HG03039 (cell line): Measurements from ENCODE around the gene NAV2.

Source experiments
- ATAC-seq: cut with Tn5 transposase; IDR thresholded peaks from one replicate; pipeline ENCODE4 v1.9.1; 2021; ENCODE audit warnings: mild to moderate bottlenecking, moderate library complexity; ENCODE audit not compliant: unreplicated experiment

NAV2 gene

DNA sequence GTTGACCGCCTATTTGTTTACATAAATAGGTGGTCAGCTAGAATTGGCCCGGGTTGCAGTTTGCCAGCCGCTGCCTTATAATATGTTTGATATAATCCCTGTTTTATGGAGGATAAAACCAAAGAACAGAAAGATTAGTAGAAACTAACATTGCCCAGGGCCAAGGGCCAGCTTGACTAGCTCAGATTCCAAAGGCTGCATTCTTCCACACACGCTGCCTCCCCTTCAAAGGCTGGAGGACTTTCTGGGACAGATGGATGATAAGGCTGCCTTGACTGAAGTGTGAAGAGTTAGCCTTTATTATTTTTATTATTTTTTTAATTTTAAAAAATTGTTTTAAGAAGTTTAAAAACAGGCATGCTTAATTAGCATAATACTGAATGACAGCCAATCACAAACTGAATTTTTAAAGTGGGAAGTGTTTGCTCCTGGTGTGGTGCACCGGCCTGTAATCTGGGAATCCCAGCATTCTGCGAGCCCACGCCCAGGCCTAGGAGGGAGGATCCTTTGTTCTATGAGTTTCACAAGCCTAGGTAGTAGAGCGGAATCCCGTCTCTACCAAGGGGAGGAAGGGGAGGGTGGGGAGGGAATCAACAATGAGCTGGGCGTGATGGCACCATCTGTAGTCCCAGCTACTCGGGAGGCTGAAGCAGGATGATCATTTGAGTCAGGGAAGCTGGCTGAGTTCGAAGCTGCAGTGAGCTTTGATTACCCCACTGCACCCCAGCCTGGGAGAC, 114.9 kb downstream of the NAV2 start:
- no peak for ATAC-seq

DNA sequence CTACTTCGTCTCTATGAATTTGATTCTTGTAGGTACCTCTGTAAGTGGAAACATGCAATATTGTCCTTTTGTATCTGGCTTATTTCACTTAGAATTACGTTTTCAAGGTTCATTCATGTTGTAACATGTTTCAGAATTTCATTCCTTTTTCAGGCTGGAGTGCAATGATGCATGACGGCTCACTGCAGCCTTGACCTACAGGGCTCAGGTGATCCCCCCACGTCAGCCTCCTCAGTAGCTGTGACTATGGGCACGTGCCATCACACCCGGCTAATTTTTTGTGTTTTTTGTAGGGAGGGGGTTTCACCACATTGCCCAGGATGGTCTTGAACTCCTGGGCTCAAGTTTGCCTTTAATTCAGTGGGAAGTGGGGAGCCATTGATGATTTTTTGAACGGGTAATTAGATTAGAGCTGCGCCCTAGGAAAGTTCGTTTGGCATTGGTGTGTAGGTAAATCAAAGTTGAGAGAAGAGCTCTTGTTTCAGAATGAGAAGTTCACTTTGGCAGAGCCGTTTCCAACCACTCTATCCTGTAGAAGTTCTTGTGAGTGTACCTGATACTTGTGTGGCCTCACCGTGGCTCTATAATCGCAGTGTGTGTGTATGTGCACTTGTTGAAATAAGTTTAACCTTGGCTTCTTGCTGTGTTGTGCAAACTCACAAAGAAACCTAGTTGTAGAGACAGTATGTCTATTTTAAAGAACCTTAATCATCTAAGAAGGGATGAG, 115.9 kb downstream of the NAV2 start:
- ATAC-seq: no peak

DNA sequence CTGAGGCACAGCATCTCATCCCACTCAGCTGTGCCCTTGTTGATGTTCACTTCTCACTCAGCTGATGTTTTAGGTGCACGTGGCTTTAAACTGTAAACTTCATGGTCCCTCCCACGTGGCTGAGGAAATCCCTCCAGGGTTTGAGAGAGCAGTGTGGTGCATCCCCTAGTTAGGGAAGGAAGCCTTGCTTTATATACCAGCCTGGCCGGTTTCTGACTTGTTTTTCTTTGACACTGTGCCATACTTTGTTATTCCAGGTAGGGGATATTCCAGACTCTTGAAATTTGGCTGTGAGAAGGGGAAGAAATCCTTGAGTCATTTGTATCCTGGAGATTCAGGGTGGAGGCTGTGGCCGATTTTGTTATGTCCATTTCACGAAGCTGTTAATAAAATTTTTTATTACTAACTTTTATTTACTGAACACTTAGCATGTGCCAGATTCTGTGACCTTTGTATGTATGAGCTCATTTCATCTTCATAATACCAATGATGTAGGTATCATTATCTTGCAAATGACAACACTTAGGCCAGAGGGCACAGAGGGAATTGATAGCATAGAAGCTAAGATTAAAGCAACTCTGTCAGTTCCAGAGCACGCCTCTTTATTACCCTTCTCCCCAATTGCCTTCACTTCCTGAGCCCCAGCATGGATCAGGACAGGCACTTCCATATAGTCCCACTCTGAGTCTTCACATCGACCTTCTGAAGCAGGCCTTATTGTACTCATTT, 116.6 kb downstream of the NAV2 start:
- ATAC-seq: no peak

DNA sequence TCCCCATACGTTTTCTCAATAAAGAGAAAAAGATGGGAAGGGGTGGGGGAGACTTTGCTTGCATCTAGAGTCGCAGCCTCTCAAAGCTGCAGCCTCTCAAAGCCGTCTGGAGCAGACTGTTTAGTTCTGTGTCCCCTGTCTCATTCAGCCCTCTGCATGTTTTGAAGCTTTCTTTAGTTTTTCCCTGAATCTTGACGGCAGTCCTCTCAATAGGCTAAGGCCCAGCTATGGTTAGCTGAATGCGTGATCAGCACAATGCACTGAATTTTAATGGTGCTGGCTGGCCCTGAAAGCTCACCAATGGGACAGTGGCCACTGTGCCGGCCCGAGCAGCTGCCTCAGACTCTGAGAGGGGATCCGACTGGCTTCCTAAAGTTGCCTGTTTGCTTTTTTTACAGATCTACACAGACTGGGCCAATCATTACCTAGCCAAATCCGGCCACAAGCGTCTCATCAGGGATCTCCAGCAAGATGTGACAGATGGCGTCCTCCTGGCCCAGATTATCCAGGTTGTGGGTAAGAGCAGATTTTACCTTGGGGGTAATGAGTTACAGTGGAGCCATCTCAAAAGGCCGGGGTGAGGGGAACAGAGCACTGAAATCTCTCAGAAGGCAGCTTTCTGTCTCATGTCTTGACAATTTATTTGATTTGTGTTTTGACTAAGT, 119.6 kb downstream of the NAV2 start:
- no peak for ATAC-seq

DNA sequence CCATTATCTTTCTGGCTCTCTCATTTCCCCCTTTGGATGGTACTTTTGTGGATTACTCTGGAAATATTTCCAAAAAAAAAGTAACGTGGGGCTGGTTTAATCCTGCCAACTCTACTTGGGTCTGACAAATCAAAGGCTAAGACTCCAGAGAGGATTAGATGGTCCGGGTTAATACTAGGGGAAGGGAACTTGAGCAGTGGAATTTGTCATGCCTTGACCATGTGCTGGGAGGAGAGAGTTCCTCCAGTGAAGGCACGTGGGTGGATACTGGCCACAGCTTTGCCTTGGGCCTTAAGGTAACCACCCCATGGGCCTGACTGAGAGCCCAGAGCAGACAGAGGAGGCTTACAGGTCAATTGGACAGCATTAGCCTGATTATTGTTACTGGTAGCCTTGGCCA, 120.3 kb downstream of the NAV2 start:
- ATAC-seq: no peak

DNA sequence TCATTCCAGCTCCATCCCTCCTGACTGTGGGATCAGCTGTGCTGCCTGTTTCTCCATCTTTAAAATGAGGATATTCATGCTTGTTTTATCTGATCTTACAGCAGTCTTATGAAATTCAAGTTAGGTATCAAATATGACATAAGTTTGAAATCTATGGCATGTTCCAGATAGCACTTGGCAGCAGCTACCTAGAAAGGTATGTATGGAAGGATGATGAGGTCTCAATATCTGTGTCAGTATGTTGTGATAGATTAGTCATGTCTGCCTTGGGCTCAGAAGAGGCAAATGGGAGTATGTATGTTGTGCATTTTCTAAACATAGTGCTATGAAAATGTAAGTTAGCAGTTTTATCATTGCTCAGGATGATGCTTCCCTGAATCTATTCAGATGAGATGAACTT, 122.1 kb downstream of the NAV2 start:
- no peak for ATAC-seq

DNA sequence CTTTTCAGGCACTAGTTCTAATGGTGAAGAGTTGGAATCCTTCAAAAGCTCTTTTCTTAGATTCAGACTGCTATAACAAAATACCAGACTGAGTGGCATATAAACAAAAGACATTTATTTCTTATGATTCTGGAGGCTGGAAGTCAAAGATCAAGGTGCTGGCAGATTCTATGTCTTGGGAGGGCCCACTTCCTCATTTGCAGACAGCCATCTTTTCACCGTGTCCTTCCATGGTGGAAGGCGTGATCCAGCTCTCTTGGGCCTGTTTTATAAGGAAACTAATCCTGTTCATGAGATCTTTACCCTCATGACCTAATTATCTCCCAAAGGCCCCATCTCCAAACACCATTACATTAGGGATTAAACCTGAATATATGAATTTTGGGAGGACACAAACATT, 124.0 kb downstream of the NAV2 start:
- no peak for ATAC-seq

DNA sequence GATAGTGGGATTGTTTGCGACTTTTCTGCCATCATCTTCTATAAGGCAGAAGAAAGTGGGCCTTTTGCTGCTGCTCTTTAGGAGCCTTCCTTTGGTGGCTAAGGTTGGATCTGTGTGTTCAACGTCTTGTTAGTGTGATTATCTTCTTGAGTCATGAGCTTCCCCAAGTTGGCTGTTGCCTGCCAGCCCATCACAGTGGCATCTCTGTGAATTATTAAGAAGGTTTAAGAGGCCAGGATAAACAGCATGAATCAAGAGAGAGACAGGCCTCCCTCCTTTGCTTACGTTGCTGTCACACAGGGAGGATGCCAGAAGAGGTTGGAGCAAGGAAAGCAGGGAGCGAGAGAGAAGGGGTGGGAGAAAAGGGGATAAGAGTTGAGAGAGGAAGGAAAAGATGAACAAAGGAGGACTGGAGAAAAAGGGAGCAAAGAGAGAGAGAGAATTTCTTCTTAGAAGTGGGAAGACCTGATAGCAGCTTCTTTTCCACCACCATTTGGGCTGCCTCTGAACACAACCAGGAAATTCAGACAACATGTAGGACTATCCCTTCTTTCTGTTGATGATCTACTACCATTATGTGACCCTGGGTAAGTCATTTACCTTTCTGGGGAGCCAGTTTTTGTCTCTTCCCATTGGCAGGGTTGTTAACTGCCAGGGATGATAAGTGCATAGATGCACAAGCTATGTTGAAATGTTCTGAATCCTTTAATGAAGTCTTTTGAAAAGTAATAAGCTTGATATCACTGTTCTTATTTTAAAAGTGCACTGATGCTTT, 126.5 kb downstream of the NAV2 start:
- no peak for ATAC-seq

DNA sequence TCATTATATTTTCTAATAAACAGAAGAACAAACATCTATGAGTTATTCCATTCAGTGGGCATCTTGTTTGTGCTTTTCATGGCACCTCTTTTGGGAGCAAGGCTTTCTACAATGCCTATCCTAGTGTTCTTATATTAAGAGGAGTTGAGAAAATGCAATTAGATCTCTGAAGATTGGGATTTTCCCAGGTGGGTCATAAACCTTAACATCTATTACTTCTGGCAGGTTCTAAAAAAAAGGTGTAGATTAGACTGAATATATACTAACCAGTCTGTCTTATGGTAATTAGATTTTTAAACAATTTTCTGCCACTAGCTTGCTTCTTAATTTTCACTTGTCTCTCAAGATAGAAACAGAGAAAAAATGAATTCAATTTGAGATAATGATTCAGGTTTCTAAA, 128.3 kb downstream of the NAV2 start:
- no peak for ATAC-seq

DNA sequence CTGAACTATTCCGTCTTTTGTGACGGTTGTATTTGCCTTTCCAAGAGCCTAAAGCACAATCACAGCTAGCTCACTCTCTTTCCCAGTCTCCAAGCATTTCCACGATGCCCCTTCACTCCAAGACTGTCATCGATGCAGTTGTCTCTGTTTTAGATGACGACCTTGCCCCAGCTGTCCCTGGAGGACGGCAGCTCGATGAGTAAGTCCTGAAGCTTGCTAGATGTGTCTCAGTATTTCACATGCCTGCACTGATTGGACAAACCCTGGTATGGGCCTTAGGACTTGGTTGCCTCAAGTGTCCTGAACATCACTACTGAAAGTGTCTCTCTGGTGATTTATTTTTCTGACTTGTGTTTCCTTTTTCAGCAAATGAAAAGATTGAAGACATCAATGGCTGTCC, 129.9 kb downstream of the NAV2 start:
- no peak for ATAC-seq

DNA sequence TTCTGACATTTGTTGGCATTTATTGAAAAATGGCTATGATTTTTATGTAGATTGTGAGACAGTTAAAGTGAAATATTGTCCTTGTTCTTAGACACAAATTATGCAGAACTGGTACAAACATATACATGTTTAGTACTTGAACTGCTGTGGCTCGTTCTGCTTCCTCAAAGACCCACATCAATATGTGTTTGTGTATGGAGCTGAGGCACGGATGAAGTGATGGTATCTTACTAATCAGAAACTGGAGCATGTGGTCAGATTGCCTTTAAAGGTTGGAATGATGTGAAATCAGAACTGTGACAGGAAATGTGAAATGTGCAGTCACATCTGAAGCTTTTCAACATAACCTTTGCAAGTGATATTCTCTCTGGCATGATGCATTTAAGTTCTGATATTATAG, 130.4 kb downstream of the NAV2 start:
- no peak for ATAC-seq

DNA sequence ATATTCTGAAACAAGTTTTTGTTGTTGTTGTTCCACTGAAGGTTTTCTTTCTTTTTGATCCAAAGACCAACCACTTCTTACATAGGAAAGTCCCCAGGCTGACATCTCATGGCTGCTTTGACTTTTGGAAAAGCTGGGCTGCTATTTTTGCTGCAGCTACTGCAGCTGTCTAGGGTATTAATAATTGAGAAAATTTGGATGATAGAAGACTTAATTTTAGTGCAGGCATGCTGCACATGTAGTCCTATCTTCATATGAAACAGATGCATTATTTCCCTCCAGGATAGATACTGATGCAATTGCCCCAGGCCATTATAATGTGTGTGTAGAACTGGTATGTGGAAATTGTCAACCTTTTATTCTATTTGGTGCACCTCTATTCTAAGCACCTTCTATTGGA, 131.4 kb downstream of the NAV2 start:
- no peak for ATAC-seq

DNA sequence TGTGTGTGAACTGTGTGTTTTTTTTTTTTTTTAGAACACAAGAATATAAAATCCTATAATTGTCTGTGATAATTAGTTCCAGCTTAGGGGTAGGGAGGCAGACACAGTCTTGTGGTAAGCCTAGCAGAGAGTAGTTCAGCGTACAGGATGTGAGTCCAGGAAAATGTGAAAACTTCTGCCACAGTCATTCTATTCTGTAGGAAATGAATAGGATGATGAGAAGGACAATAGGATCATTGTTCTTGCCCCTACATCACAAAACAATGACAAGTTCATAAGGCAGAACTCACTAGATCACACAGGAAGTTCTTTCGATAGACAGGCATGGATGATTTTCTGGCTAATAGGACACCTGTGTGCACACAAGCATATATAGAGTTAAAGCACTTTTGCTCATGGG, 132.2 kb downstream of the NAV2 start:
- ATAC-seq: no peak

DNA sequence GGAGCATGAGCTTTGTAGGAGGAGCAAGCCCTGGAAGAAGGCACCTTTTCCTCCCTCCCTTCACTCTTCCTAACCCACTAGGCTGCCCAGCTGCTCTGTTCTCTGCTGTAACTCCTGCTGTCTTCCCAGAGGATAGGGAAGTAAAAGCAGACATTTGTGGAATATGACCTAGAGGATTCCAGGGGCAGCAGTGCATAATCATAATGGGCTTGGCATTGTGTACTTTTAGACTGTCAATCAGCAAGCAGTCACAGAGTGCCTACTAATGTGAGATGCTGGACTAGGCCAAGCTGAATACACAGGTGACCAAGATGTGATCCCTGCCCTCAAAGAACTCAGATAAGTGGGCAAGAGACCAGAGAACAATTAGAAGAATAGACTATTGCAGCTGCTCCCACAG, 133.0 kb downstream of the NAV2 start:
- no peak for ATAC-seq

DNA sequence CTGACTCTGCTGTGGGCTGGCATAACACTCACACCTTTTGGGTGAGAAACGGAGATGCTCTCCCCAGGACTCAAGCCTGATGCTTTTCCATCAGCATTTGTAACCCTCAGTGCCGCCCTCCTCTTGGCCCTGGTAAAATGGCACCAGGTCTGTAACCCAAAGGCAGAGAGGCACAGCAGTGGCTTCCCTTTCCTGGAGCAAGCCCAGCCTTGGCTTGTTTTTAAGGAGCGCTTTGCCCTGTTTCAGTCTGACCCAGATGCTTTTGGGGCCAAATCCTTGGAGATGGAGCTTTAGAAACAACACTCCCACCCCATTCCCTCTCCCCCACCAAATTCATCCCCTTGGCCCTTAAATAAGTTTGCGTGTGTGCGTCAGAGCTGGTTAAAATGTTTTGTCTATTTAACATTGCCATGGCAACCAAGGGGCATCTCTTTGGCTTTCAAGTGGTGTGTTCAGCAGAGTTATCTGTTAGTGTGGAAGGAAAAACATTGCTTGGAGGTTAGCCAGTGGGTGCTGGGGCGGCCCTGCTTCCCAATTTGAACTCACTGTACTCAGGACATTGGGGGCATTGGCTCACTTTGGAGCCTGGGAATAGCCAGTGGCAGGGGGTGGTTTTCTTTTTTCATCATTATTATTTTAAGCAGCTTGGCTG, 134.1 kb downstream of the NAV2 start:
- ATAC-seq: no peak

DNA sequence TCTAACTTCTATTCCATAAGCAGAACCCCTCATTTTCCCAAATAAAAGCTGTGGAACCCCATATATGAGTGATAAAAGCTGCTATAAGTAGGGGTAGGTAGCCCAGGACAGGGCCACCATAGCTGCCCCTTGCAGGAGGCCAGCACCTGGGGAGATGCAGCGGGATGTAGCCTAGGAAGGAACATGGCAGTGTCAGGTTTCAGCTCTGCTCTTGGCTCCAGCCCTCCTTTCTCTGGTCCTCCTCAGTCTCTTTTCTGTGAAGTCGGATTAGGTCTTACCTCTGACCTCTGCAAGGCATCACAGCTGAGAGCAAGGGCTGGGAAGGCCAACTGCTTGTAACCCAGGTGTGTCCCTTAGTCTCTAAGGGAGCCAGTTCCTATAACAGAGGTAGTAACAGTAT, 135.6 kb downstream of the NAV2 start:
- no peak for ATAC-seq

DNA sequence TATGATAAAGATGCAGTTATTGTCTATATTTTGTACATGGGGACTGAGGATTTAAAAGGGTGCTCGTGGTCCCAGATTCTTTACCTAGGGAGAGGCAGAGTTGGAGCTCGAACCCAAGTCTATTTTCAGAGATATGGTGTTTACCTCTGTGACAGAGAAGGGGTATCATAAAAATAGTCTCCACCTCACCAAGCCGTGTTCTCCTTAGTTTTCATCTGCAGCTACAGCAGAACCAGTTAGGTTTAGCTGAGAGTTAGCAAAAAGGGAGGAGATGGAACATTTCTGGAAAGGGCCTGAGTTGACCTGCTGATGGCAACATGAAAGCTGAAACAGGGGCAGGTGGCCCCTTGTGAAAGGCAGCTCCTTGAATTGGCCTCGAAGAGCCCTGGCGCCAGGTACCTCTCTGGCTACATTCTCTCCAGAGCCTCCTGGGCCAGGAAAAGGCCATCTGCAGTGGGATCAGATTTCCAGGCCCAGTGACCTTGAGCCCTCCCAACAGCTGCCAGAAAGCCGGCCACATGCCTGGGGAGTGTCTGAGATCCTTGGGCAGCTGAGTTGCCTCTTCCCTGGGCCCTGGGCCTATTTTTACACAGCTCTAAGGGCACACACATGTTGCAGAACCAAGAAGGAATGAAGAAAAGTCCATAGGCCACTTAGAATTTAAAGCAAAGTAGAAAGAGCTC, 136.6 kb downstream of the NAV2 start:
- no peak for ATAC-seq

DNA sequence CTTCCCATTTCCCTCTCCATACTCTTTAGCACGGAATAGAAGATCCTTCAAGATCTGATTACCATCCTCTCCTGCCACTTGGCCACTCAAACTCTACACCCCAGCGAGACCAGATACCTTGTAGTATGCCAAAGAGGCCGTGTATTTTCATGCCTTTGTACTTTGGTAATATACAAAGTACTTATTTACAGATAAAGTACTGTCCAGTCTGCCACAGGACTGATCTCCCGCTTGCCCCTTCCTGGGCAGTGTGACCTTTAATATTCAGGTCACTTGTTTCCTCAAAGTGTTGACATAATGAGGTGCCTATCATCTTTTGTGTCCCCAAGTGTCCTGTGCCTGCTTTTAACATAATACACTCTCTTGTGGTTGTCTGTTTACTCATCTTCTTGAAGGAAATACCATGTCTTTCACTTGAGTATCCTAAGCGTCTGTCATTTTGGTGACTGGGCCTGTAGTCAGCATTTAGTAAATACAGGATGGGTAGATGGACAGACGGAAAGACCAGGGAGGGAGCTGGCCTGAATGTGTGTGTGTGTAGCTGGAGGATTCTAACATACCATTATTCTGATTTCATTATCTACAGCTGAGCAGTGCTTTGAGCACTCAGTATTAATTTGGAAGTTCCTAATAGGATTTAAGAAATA, 137.4 kb downstream of the NAV2 start:
- ATAC-seq: no peak

DNA sequence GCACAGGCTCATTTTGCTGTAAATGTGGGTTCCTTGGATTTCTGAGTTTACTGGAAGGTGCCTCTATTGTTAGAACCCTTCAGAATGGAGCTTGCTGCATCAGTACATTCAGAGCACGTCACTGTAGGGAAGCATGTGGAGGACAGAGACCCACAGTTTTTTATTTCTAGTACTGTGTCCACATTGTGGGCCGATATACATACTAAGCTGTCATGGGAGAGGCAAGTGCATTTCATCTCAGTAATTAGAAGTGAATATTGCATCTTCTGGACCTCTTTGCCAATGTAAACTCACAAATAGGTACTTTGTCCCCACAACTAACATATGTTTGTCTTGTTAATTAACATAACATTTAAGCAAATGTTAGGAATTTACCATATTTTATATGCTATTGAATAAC, 139.7 kb downstream of the NAV2 start:
- ATAC-seq: no peak
